ENCODE data around the gene GJB6.

The GJB6 gene

GRCh38 chr13:20258963-20259288, 26.8 kb upstream of the GJB6 start:
- FAIRE-seq (no peak), DNase-seq (ENCODE audit: insufficient read length, low spot score) (no peak)
- TF ChIP-seq SPI1 (IDR thresholded peaks at IDR 0.05; ENCODE audit: low read depth, low read length) (no peak), PAX5 (IDR thresholded peaks at IDR 0.05; ENCODE audit: insufficient read depth, low read length, severe bottlenecking) (no peak), TAF1 (IDR thresholded peaks at IDR 0.05; ENCODE audit: low read depth, low read length) (no peak)

- no peak for DNase-seq (ENCODE audit: insufficient read length, low spot score)
- no peak for FAIRE-seq
- no peak for TF ChIP-seq SPI1 (IDR thresholded peaks at IDR 0.05; ENCODE audit: low read depth, low read length)
- no peak for TF ChIP-seq POU2F2 (IDR thresholded peaks at IDR 0.05; ENCODE audit: low read depth, low read length)
- TF ChIP-seq PAX5 (IDR thresholded peaks at IDR 0.05; ENCODE audit: insufficient read depth, low read length, severe bottlenecking), result no peak
- TF ChIP-seq POLR2A (IDR thresholded peaks at IDR 0.05; ENCODE audit: low read depth, low read length), result no peak
- TF ChIP-seq POLR2AphosphoS5 (IDR thresholded peaks at IDR 0.05; ENCODE audit: low read depth, low read length), result no peak
- no peak for TF ChIP-seq TAF1 (IDR thresholded peaks at IDR 0.05; ENCODE audit: low read depth, low read length)
Observed at GRCh38 chr13:20258208-20258962, 26.3 kb upstream of the GJB6 start.

GRCh38 chr13:20254076-20254475, 22.0 kb upstream of the GJB6 start:
- DNase-seq (ENCODE audit: insufficient read length, low spot score) (no peak), FAIRE-seq (no peak)
- TF ChIP-seq POLR2AphosphoS5 (IDR thresholded peaks at IDR 0.05; ENCODE audit: low read depth, low read length) (no peak), PAX5 (IDR thresholded peaks at IDR 0.05; ENCODE audit: insufficient read depth, low read length, severe bottlenecking) (no peak), POU2F2 (IDR thresholded peaks at IDR 0.05; ENCODE audit: low read depth, low read length) (no peak), TAF1 (IDR thresholded peaks at IDR 0.05; ENCODE audit: low read depth, low read length) (no peak), SPI1 (IDR thresholded peaks at IDR 0.05; ENCODE audit: low read depth, low read length) (no peak), POLR2A (IDR thresholded peaks at IDR 0.05; ENCODE audit: low read depth, low read length) (no peak)

GRCh38 chr13:20249913-20250312, 17.8 kb upstream of the GJB6 start:
- no peak for TF ChIP-seq SPI1 (IDR thresholded peaks at IDR 0.05; ENCODE audit: low read depth, low read length)
- DNase-seq (ENCODE audit: insufficient read length, low spot score), result no peak
- FAIRE-seq, result no peak

- FAIRE-seq, result no peak
- DNase-seq (ENCODE audit: insufficient read length, low spot score), result no peak
- TF ChIP-seq TAF1 (IDR thresholded peaks at IDR 0.05; ENCODE audit: low read depth, low read length) (no peak), PAX5 (IDR thresholded peaks at IDR 0.05; ENCODE audit: insufficient read depth, low read length, severe bottlenecking) (no peak), POLR2AphosphoS5 (IDR thresholded peaks at IDR 0.05; ENCODE audit: low read depth, low read length) (no peak), POU2F2 (IDR thresholded peaks at IDR 0.05; ENCODE audit: low read depth, low read length) (no peak), SPI1 (IDR thresholded peaks at IDR 0.05; ENCODE audit: low read depth, low read length) (no peak), POLR2A (IDR thresholded peaks at IDR 0.05; ENCODE audit: low read depth, low read length) (no peak)
Observed at GRCh38 chr13:20247963-20248362, 15.8 kb upstream of the GJB6 start.

- TF ChIP-seq POLR2AphosphoS5 (IDR thresholded peaks at IDR 0.05; ENCODE audit: low read depth, low read length), result no peak
- TF ChIP-seq POLR2A (IDR thresholded peaks at IDR 0.05; ENCODE audit: low read depth, low read length), result no peak
- TF ChIP-seq TAF1 (IDR thresholded peaks at IDR 0.05; ENCODE audit: low read depth, low read length), result no peak
- TF ChIP-seq PAX5 (IDR thresholded peaks at IDR 0.05; ENCODE audit: insufficient read depth, low read length, severe bottlenecking), result no peak
- no peak for TF ChIP-seq POU2F2 (IDR thresholded peaks at IDR 0.05; ENCODE audit: low read depth, low read length)
- TF ChIP-seq SPI1 (IDR thresholded peaks at IDR 0.05; ENCODE audit: low read depth, low read length), result no peak
- FAIRE-seq, result no peak
- no peak for DNase-seq (ENCODE audit: insufficient read length, low spot score)
Observed at GRCh38 chr13:20247403-20247802, 15.3 kb upstream of the GJB6 start.

- no peak for FAIRE-seq
- no peak for DNase-seq (ENCODE audit: insufficient read length, low spot score)
- TF ChIP-seq PAX5 (IDR thresholded peaks at IDR 0.05; ENCODE audit: insufficient read depth, low read length, severe bottlenecking) (no peak), POU2F2 (IDR thresholded peaks at IDR 0.05; ENCODE audit: low read depth, low read length) (no peak), SPI1 (IDR thresholded peaks at IDR 0.05; ENCODE audit: low read depth, low read length) (no peak), POLR2A (IDR thresholded peaks at IDR 0.05; ENCODE audit: low read depth, low read length) (no peak), POLR2AphosphoS5 (IDR thresholded peaks at IDR 0.05; ENCODE audit: low read depth, low read length) (no peak), TAF1 (IDR thresholded peaks at IDR 0.05; ENCODE audit: low read depth, low read length) (no peak)
Observed at GRCh38 chr13:20241593-20241992, 9.5 kb upstream of the GJB6 start.

GRCh38 chr13:20239748-20240147, 7.6 kb upstream of the GJB6 start:
- TF ChIP-seq POLR2A (IDR thresholded peaks at IDR 0.05; ENCODE audit: low read depth, low read length), result no peak
- no peak for FAIRE-seq
- no peak for DNase-seq (ENCODE audit: insufficient read length, low spot score)

- TF ChIP-seq POLR2A (IDR thresholded peaks at IDR 0.05; ENCODE audit: low read depth, low read length) (no peak), POLR2AphosphoS5 (IDR thresholded peaks at IDR 0.05; ENCODE audit: low read depth, low read length) (no peak), PAX5 (IDR thresholded peaks at IDR 0.05; ENCODE audit: insufficient read depth, low read length, severe bottlenecking) (no peak), TAF1 (IDR thresholded peaks at IDR 0.05; ENCODE audit: low read depth, low read length) (no peak), POU2F2 (IDR thresholded peaks at IDR 0.05; ENCODE audit: low read depth, low read length) (no peak), SPI1 (IDR thresholded peaks at IDR 0.05; ENCODE audit: low read depth, low read length) (no peak)
- no peak for DNase-seq (ENCODE audit: insufficient read length, low spot score)
- FAIRE-seq, result no peak
Observed at GRCh38 chr13:20232556-20233277, 598 bp upstream of the GJB6 start.
